Caco-2 (cell line): ENCODE results near the gene ENO2. TPM values are rescaled to one million over a fixed set of nuclear protein-coding genes. Genes with fewer than 3 reads are reported as not detected.

ENCODE experiments used
- BruUV-seq: library from RNA; stranded (reverse); fragments of 400-500 nt; replicated peaks from 2 replicates; lab custom pipeline; 2021; lab: Mats Ljungman, UMichigan
- CTCF ChIA-PET: fragments of 300-600 bp; sonication (Branson Sonifier 250); formaldehyde crosslinking; loops from one replicate; lab custom pipeline; 2022; ENCODE audit warnings: antibody characterized with exemption; lab: Charles Lee
- POLR2A ChIA-PET: fragments of 300-600 bp; sonication (Branson Sonifier 250); formaldehyde crosslinking; loops from one replicate; lab custom pipeline; 2022; ENCODE audit warnings: antibody characterized with exemption; lab: Charles Lee
- DNase-seq, 2 experiments: peaks; one replicate each; pipeline versions ENCODE4 v3.0.0 to v3.0.0-alpha.2; 2020 to 2022
- H3K27me3 ChIP-seq: replicated peaks from 2 replicates; pipeline ENCODE4 v1.6.0; 2011; ENCODE audit warnings: low read length; ENCODE audit not compliant: control insufficient read depth, insufficient read depth
- H3K36me3 ChIP-seq: 2 replicates; pipeline ENCODE4 v1.5.1; 2011; ENCODE audit warnings: low read length; ENCODE audit not compliant: control insufficient read depth, insufficient read depth
- H3K4me1 ChIP-seq: fragments of 250-450 bp; sonication (Bioruptor Pico); 2 replicates; pipeline ENCODE4 v1.5.1; 2020; ENCODE audit warnings: mild to moderate bottlenecking
- H3K4me3 ChIP-seq: 2 replicates; pipeline ENCODE4 v1.5.1; 2011; ENCODE audit warnings: low read depth, mild to moderate bottlenecking, control low read depth, low read length
- H3K9me3 ChIP-seq: fragments of 250-450 bp; sonication (Bioruptor Pico); 2 replicates; pipeline ENCODE4 v1.5.1; 2020; ENCODE audit warnings: mild to moderate bottlenecking, moderate library complexity
- H3K27ac Mint-ChIP-seq: one replicate; pipeline ENCODE4 v1.8.0; 2022; ENCODE audit warnings: mixed read lengths; ENCODE audit not compliant: unreplicated experiment
- H3K27me3 Mint-ChIP-seq: one replicate; pipeline ENCODE4 v1.8.0; 2022; ENCODE audit warnings: mixed read lengths; ENCODE audit not compliant: insufficient read depth, unreplicated experiment
- H3K36me3 Mint-ChIP-seq: one replicate; pipeline ENCODE4 v1.8.0; 2022; ENCODE audit warnings: mild to moderate bottlenecking, mixed read lengths; ENCODE audit not compliant: insufficient read depth, unreplicated experiment
- H3K4me1 Mint-ChIP-seq: one replicate; pipeline ENCODE4 v1.8.0; 2022; ENCODE audit warnings: low read depth, mixed read lengths; ENCODE audit not compliant: unreplicated experiment
- H3K4me3 Mint-ChIP-seq: one replicate; pipeline ENCODE4 v1.8.0; 2022; ENCODE audit warnings: mild to moderate bottlenecking, moderate library complexity, mixed read lengths; ENCODE audit not compliant: unreplicated experiment
- H3K9me3 Mint-ChIP-seq: one replicate; pipeline ENCODE4 v1.8.0; 2022; ENCODE audit warnings: mixed read lengths; ENCODE audit not compliant: unreplicated experiment
- intact Hi-C: fragments of 100-400 bp; cut with micrococcal nuclease; formaldehyde crosslinking; loops from one replicate; pipeline ENCODE4 v1.10.0; 2022; ENCODE audit not compliant: unreplicated experiment
- total RNA-seq: library from RNA; stranded (reverse); gene quantifications from 2 replicates; pipeline ENCODE4 v1.2.3, GENCODE V29; 2022
- TF ChIP-seq, protein P1 (sequence below), 2 experiments: fragments of 200-600 bp in 1 of 2; IDR thresholded peaks; 1 replicate in 1 of 2; 2 replicates in 1 of 2; pipeline versions ENCODE4 v1.5.1 to v1.8.0; 2011 to 2022; ENCODE audit warnings: antibody characterized with exemption in 1 of 2, control low read depth in 1 of 2, inconsistent platforms in 1 of 2, low read depth in 1 of 2, low read length in 1 of 2, mild to moderate bottlenecking in 1 of 2, moderate library complexity in 1 of 2; ENCODE audit not compliant: insufficient read depth in 1 of 2, severe bottlenecking in 1 of 2, unreplicated experiment in 1 of 2

The ENO2 gene
- total RNA-seq, 1 experiment from 2014 or later: 23.2 TPM

DNA sequence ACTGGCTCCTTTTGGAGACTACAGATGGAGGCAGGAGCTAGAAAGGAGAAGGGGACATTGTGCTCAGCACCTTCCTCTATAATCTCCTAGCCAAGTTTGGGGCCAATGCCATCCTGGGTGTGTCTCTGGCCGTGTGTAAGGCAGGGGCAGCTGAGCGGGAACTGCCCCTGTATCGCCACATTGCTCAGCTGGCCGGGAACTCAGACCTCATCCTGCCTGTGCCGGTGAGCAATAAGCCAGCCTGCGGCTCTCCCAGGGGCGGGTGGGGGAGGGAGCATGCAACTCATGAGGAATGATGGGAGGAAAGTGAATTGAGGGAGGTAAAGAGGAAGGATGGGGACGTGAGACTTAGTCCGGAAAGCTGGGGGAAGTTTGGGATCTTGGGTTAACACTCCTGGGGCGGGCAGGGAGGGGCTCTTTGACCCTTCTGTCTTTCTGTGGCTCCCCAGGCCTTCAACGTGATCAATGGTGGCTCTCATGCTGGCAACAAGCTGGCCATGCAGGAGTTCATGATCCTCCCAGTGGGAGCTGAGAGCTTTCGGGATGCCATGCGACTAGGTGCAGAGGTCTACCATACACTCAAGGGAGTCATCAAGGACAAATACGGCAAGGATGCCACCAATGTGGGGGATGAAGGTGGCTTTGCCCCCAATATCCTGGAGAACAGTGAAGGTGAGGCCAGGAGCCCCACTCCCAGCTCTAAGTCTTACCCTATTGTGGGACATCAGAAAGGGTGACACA lies 3.3 kb downstream of the ENO2 start:
- TF ChIP-seq, protein P1, sequence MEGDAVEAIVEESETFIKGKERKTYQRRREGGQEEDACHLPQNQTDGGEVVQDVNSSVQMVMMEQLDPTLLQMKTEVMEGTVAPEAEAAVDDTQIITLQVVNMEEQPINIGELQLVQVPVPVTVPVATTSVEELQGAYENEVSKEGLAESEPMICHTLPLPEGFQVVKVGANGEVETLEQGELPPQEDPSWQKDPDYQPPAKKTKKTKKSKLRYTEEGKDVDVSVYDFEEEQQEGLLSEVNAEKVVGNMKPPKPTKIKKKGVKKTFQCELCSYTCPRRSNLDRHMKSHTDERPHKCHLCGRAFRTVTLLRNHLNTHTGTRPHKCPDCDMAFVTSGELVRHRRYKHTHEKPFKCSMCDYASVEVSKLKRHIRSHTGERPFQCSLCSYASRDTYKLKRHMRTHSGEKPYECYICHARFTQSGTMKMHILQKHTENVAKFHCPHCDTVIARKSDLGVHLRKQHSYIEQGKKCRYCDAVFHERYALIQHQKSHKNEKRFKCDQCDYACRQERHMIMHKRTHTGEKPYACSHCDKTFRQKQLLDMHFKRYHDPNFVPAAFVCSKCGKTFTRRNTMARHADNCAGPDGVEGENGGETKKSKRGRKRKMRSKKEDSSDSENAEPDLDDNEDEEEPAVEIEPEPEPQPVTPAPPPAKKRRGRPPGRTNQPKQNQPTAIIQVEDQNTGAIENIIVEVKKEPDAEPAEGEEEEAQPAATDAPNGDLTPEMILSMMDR (IDR thresholded peaks at IDR 0.05; ENCODE audit: insufficient read depth in 1 of 2, low read depth in 1 of 2, low read length in 1 of 2, severe bottlenecking in 1 of 2, unreplicated experiment in 1 of 2): no peak
- peaks cover 14% of the 10 kb centered on the region for H3K4me1 ChIP-seq
- H3K36me3 ChIP-seq: peaks cover 1% of the 10 kb centered on the region
- BruUV-seq: no TSS peak
- Mint-ChIP-seq H3K4me1 (peaks cover 9% of the 10 kb centered on the region), H3K36me3 (peaks cover 7% of the 10 kb centered on the region), H3K9me3 (no peaks in the 10 kb centered on the region), H3K27me3 (no peaks in the 10 kb centered on the region), H3K27ac (no peak overlapping the region), H3K4me3 (no peak overlapping the region)
- H3K27me3 ChIP-seq: no peaks in the 10 kb centered on the region
- H3K9me3 ChIP-seq: no peaks in the 10 kb centered on the region
- no peak overlapping the region for H3K4me3 ChIP-seq
- intact Hi-C loops: no loop called here
- ChIA-PET CTCF (interaction anchor here (1.7 kb wide), 1 partner anchor 48 kb away, joined by 5 read pairs; no protein-coding TSS in a partner anchor), POLR2A (interaction anchor here (1.2 to 1.3 kb wide), 2 partner anchors 26 to 65 kb away, joined by 4 to 6 read pairs; partner anchors contain the start of genes C12orf57, RNU7-1 and USP5)
- DNase-seq: no peak

DNA sequence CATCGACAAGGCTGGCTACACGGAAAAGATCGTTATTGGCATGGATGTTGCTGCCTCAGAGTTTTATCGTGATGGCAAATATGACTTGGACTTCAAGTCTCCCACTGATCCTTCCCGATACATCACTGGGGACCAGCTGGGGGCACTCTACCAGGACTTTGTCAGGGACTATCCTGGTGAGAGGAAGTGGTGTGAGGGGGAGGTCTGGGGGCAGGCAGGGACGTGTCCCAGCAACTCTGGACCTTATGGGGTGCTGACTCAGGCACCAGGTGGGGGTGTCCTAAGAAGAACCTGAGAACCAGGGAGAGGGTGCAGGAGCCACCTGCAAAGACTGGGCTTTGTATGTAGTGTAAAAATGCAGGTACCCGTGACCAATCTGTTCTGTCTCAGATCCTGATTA lies 5.2 kb downstream of the ENO2 start:
- Histone ChIP-seq H3K9me3 (no peaks in the 10 kb centered on the region), H3K27me3 (no peaks in the 10 kb centered on the region), H3K4me1 (peaks cover 11% of the 10 kb centered on the region), H3K36me3 (peaks cover 1% of the 10 kb centered on the region), H3K4me3 (no peak overlapping the region)
- intact Hi-C loops: no loop called here
- peaks cover 5% of the 10 kb centered on the region for H3K4me1 Mint-ChIP-seq
- no peak overlapping the region for H3K4me3 Mint-ChIP-seq
- peaks cover 7% of the 10 kb centered on the region for H3K36me3 Mint-ChIP-seq
- no TSS peak for BruUV-seq
- TF ChIP-seq, protein P1 (IDR thresholded peaks at IDR 0.05; ENCODE audit: insufficient read depth in 1 of 2, low read depth in 1 of 2, low read length in 1 of 2, severe bottlenecking in 1 of 2, unreplicated experiment in 1 of 2): no peak
- CTCF ChIA-PET: no interaction called here
- H3K27ac Mint-ChIP-seq: no peak overlapping the region
- no peaks in the 10 kb centered on the region for H3K27me3 Mint-ChIP-seq
- no peak for DNase-seq
- POLR2A ChIA-PET: interaction anchor here (0.6 kb wide), 1 partner anchor 194 kb away, joined by 11 read pairs; no protein-coding TSS in a partner anchor
- no peaks in the 10 kb centered on the region for H3K9me3 Mint-ChIP-seq

DNA sequence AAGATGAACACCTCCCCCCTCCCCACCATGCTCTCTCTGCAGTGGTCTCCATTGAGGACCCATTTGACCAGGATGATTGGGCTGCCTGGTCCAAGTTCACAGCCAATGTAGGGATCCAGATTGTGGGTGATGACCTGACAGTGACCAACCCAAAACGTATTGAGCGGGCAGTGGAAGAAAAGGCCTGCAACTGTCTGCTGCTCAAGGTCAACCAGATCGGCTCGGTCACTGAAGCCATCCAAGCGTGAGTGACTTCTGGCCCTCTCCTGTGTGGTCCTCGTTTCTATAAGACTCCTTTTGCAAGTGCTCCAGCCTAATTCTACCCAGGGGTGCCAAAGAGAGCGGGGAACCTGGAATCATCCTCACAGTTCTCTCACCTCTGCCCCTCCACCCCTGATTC lies 7.2 kb downstream of the ENO2 start:
- Mint-ChIP-seq H3K36me3 (peaks cover 6% of the 10 kb centered on the region), H3K4me1 (peaks cover 23% of the 10 kb centered on the region), H3K9me3 (no peaks in the 10 kb centered on the region), H3K27me3 (no peaks in the 10 kb centered on the region), H3K4me3 (no peak overlapping the region), H3K27ac (no peak overlapping the region)
- ChIA-PET POLR2A (no interaction called here), CTCF (interaction anchor here (0.6 kb wide), 1 partner anchor 1837 kb away, joined by 3 read pairs; no protein-coding TSS in a partner anchor)
- intact Hi-C loops: no loop called here
- DNase-seq: no peak
- Histone ChIP-seq H3K36me3 (peaks cover 1% of the 10 kb centered on the region), H3K4me1 (peaks cover 16% of the 10 kb centered on the region), H3K27me3 (no peaks in the 10 kb centered on the region), H3K9me3 (no peaks in the 10 kb centered on the region), H3K4me3 (no peak overlapping the region)
- no TSS peak for BruUV-seq
- TF ChIP-seq, protein P1 (IDR thresholded peaks at IDR 0.05; ENCODE audit: insufficient read depth in 1 of 2, low read depth in 1 of 2, low read length in 1 of 2, severe bottlenecking in 1 of 2, unreplicated experiment in 1 of 2): no peak
